HG02884 (cell line): ENCODE data around the gene FAM107A.

Experiments used
- ATAC-seq: cut with Tn5 transposase; IDR thresholded peaks from one replicate; pipeline ENCODE4 v1.9.1; 2021; ENCODE audit warnings: mild to moderate bottlenecking, moderate library complexity; ENCODE audit not compliant: unreplicated experiment

Gene FAM107A

DNA sequence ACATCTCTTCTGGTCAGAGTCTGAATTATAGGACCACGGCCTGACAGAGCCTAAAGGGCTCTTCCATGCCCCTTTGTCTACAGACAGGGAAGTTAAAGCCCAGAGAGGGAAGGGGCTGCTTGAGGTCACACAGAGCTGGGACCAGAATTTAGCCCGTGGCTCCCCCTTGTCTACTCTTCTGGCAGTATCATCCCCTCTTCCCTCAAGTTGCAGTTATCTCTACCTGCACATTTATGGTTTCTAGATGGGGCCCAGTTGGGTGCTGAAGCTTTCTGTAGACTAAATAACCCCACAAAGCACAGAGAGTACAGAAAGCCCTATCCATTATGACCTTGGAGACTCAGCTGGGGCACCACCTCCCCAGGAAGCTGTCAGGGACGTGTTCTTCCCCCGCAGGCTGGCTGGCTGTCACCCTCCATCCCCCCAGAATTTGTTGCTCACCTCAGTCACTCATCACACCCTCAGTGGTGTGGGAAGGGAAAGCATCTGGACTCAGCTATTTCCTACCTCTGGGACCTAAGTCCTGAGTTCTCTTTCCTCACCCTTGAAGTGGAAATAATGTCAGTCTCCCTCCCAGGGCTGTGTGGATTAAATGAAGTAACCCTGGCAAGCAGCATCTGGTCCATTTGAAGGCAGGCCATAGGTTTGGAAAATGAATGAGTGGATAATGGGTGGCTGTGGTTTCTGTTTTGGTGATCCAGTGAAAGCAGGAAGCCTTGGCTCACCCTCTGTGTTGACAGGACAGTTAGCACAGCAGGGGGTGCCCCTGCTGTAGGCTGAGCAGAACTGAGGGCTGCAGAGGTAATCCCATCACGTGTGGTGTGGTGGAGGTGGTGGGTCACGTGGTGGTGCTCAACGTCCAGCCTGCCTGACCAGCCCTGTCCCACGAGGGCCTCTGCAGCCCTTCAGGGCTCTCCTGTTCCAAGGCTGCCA is 56.5 kb downstream of the FAM107A start:
- ATAC-seq = no peak

DNA sequence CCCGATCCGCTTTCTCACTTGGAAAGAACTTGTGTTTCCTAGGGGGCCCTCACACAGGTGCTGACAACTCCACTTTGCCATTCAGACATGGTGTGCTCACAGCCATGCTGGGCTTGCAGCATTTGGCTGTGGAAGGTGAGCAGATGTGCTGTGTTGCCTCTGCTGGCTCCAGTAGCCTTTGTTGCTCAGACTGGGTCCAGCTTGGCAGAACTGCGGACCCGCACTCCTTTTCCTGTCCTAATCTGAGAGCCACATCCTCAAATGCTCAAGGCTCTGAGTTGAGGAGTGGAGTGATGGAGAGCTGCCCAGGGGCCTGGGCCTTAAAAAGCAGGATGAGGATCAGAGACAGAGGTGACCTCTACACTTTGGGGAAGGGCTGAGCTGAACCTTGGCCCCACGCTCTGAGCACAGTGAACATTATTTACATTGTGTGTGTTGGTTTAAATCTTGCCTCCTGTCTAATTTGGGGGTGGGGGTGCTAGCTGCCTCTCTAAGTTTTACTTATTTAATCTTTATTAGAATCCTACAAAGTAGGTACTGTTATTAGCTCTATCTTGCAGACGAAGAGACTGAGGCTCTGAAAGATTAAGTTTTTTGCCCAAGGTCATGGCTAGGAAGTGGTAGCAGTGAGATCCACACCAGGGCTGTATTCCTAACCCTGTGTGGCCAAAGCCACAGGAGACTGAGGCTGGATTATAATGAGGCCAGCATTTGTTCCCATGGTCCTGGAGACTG is 57.4 kb downstream of the FAM107A start:
- no peak for ATAC-seq

DNA sequence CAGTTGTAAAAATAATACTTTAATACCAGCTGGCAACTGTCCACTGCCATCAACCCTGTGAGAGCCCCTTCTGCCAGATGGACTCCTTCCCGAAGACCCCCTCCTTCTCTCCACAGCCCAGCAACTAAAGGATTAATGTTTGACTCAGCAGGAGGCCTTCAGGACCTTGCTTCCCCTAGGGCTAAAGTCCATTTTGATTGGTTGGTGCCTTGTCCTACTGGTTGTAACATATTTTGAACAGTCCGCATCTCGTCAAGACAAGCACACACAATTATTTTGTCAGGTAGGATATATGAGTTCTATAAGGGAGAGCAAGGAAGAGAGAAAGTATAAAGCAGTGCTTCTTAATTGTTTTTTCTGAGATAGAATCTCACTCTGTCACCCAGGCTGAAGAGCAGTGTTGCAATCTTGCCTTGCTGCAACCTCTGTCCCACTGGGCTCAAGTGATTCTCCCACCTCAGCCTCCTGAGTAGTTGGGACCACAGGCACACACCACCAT is 58.9 kb downstream of the FAM107A start:
- ATAC-seq = no peak

DNA sequence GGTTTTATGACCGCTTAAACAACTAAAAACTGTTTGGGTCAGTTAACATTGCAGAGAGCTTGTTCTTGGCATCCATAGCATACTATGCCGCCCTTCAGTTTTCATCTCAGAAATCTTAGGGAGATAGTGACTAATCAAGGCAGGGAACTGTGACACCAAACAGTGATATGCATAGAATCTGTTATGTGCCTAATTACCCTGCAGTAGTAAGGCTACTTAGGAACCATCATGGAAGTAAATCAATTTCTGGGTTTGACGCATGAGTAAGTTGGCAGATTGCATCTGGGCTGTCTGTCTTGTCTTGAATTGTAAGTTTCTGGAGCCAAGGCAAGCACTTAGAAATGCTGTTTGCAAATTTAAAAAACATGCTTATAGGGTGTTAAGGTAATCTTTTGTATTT is 62.8 kb downstream of the FAM107A start:
- ATAC-seq = no peak
